Adrenal gland (tissue), 5 donors: Measurements from ENCODE around the gene PIEZO2.

ENCODE experiments used
- CTCF ChIP-seq, 6 experiments: fragments of 450-650 bp in 4 of 6; fragments of 200-600 bp in 2 of 6; sonication (generic) in 1 of 6; IDR thresholded peaks; 1 replicate in 5 of 6; 2 replicates in 1 of 6; pipeline versions ENCODE4 v1.5.1 to v1.8.0; 2016 to 2021; ENCODE audit warnings: antibody characterized with exemption in 6 of 6, mild to moderate bottlenecking in 2 of 6, moderate library complexity in 1 of 6
- POLR2A ChIP-seq, 2 donors: fragments of 450-650 bp; IDR thresholded peaks; one replicate each; pipeline ENCODE4 v1.6.1; 2017; ENCODE audit warnings: antibody characterized with exemption in 2 of 2, mild to moderate bottlenecking in 2 of 2, moderate library complexity in 1 of 2
- donor health status: DM: no; HTN: no; CAD: no.

- no peak for TF ChIP-seq CTCF (IDR thresholded peaks at IDR 0.05)
- no peak for TF ChIP-seq POLR2A (IDR thresholded peaks at IDR 0.05)
Observed at GRCh38 chr18:11118051-11118766, 31.2 kb downstream of the PIEZO2 start.
